ENCODE results near the gene ILF3.

DNA sequence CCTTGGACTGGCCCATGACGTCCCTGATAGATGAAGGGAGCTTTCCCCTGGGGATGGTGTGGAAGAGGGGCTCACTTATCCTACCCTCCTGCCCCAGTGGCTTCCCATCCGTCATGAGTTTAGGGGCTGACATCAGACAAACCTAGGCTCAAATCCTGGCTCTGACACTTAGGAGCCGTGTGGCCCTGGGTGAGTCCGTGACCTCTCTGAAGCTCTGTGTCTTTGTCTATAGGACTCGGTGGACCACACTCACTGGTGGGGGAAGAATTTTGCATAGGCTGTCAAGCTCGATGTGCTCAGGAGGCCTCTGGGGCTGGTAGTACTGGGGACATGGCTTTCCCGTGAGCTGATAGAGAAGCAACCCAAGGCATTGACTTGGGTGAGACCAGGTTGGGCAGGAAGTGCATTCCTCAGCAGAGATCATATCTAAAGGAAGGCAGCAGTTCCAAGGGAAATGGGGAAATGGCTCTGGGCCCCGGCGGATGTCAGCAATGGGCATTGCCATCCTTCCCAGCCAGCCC lies 49.6 kb upstream of the ILF3 start:
- TF ChIP-seq POLR2A (IDR thresholded peaks at IDR 0.05) (peak in 1 of 3 donors; percentile 45), CTCF (IDR thresholded peaks at IDR 0.05 in 8 of 11, conservative IDR thresholded peaks at IDR 0.05 in 3 of 11) (no peak)
